HCEC 1CT (cell line): Measurements from ENCODE around the gene ZFYVE1.
"Not testable (repeated sequence)": the region's sequence is repeated elsewhere in the genome, so short reads cannot be mapped to it uniquely, and the experiment has no call there.

Experiments used
- DNase-seq: peaks from one replicate; pipeline ENCODE4 v3.0.0-alpha.2; 2017

Gene ZFYVE1

DNA sequence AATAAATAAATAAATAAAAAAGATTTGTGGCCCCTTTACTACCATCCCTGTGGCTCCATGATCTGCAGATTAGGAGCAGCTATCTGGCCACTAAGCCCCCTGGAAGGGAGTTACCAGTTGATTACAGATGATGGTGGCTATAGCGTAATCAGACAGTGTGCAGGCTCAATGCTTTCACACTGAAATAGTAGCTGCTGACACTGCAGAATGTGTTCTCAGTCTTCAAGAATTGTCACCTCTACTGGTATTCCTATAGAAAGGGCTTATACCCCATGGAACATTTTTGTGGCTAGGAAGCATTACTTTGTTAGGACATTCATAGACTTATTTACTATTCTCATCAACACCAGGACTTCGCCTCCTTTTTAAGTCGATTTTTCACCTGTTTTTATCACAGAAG lies 69.7 kb downstream of the ZFYVE1 start:
- DNase-seq, result no peak

DNA sequence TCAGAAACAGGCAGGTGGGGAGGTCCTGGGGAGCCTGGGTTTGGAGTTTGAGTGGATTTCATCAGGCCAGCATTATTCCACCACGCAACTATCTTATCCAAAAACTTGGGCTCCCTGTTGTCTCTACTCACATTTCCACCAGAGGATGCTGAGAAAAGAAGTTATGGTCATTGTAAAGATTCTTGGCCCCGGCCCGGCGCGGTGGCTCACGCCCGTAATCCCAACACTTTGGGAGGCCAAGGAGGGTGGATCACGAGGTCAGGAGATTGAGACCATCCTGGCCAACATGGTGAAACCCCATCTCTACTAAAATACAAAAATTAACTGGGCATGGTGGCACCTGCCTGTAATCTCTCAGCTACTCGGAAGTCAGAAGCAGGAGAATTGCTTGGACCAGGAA lies 70.2 kb downstream of the ZFYVE1 start:
- not testable (repeated sequence) for DNase-seq

GRCh38 chr14:72952171-72952570 lies 74.7 kb downstream of the ZFYVE1 start:
- no peak for DNase-seq

GRCh38 chr14:72948481-72949138 lies 78.3 kb downstream of the ZFYVE1 start:
- DNase-seq, result peak; percentile 41

DNA sequence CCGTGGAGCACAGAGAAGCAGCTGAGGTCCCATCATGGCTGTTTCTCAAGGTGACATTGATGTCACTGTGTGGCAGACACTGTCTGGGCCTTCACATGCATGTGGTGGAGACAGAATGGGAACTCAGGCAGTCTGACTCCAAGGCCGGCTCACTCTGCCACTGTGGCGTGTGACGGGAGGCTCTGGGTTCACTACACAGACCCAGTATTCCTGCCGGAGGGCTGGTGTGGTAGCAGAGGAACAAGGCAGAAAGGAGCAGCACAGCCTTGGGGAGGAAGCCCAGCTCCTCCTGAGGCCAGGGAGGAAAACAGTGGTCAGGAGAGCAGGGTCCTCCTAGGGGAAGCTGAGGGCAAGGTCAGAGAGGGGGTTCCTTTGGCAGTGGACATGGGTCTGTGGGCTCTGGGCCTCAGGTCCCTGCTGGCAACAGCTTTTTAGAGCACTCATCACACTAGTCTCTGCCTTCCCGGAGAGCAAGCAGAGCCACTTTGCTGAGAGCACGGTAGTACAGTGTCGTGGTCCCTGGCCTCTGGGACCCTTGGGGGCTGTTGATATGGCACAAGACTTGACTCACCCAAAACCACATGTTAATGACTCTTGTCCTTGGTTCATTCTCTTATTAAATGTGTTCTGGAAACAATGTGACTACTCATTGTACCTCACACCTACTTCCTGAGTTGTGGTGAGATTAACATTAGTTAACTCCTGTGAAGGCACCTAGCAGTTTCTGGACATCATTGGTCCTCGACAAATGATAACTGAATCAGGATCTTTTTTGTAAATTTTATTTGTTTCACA lies 79.3 kb downstream of the ZFYVE1 start:
- DNase-seq, result no peak

GRCh38 chr14:72946491-72946890 lies 80.4 kb downstream of the ZFYVE1 start:
- no peak for DNase-seq

DNA sequence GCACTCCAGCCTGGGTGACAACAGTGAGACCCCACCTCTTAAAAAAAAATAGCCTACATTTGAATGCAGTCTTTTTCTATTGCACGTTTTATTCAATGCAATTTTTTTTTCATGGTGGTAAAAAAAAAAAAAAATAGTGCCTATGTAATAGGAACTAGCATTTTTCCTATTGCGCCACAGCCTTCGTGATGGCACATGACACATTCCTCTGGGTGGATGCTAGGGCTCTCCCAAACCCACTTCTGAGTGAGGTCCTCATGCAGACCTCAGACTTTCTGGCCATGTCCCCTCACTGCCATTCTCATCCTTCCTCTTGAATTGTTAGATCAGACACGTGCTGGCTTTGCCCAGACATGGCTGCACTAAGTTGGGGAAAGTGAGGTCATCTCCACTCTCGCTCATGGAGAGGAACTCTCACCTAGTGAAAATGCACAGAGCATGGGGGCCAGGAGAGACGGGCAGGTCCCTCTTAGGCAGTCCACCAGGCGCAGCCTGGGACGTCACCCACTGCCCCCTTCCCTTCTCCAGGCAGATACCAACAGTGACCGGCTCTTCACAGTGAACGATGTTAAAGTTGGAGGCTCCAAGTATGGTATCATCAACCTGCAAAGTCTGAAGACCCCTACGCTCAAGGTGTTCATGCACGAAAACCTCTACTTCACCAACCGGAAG lies 81.4 kb downstream of the ZFYVE1 start:
- no peak for DNase-seq

DNA sequence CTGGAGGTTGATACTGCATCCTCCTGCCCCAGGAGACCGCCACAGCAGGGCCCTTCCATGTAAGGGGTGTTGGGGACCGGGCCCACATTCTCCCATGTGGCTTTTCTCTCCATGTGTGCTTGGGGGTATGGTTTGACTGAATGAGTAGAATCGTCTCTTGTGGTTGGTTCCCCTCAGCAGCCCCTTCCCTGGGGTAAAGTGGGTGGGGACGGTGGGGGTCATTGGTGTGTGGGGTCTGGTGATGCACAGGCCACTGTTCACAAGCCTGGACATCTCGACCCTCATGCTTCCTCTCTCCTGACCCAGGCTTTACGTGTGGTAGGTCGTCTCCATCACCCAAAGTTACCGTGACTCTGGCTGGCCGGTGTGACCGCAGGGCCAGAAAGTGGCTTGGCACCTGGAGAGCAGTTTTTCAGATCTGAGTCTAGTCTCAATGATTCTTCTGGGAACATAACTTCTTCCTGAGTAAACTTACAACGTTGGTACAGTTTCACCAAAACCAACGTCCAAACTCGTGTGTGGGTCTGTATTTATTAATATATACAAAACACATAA lies 83.0 kb downstream of the ZFYVE1 start:
- DNase-seq, result no peak

GRCh38 chr14:72942934-72943333 lies 84.0 kb downstream of the ZFYVE1 start:
- DNase-seq, result no peak

DNA sequence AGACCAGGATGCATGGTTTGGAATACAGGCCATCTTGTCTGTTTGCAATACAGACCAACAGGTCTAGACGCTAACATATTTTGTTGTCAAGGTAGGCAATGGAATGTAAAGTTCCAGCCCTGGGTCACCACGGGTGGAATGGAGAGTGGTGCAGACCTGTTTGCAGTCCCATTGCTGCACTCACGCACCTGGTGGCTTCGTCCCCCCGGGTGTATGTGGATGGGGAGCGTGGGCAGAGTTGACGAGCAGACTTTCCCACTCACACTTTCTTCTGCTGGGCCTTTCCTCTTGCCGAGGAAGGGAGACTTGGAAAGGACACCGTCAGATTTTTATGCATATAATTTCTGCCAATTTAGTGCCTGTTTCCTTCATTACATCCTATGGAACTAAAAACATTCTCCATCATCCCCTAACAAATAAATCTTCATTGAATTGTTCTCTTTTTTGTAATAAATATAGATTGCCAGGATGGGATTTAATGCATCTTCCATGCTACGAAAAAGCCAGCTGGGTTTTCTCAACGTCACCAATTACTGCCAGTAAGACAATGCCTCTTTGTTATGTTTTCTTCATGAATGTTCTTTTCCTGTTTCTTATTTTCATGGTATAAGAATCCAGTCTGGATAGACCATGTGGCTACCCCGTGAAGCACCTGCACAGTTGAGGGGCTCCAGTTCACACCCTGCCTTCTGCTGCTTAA lies 85.5 kb downstream of the ZFYVE1 start:
- DNase-seq, result no peak

DNA sequence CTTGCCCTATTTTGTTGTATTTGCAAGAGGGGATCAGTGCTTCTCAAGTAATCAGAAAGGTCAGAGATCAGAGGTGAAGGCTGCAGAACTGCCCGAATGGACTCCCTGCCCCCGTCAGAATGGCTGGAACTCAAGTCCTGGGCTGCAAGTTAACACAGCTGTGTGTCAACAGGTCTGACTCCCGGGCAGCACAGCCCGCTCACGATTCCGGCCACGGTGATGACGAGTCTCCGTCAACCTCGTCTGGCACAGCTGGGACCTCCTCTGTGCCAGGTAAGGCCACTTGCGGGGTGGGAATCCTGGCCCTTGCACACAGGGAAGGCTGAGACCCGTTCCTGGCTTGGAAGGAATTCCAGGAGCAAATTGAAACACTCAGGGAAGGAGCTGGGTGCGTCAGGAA lies 87.3 kb downstream of the ZFYVE1 start:
- no peak for DNase-seq

GRCh38 chr14:72932893-72933292 lies 94.0 kb downstream of the ZFYVE1 start:
- no peak for DNase-seq

DNA sequence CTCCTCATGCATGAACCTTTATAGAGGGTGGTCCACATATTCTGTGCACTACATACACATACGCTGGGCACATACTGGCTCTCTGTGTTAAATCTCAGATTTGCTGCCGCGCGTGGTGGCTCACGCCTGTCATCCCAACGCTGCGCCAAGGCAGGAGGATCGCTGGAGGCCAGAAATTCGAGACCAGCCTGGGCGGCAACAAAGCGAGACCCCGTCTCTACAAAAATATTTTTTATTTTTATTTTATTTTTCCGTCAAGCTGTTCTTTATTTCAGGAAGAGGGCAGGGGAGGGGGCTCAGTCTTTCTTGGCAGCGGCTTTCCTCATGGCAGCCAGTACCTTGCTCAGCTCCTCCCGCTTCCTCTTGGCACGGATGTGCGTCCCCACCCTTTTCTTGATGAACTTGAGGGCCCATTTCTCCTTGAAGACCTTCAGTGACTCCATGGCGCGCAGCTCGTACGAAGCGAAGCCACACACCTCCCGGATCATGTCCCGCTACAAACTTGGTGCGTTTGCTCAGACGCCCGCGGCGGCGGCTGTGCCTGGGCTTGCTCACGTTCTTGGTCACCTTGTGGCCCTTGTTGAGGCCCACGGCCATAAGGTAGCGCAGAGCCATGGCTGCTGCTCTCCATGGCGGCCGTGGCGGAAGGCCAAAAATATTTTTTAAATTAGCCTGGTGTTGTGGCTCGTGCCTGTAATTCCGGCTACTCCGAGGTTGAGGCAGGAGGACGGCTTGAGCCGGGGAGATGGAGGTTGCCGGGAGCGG lies 97.4 kb downstream of the ZFYVE1 start:
- DNase-seq, result no peak

GRCh38 chr14:72928872-72929271 lies 98.0 kb downstream of the ZFYVE1 start:
- no peak for DNase-seq

DNA sequence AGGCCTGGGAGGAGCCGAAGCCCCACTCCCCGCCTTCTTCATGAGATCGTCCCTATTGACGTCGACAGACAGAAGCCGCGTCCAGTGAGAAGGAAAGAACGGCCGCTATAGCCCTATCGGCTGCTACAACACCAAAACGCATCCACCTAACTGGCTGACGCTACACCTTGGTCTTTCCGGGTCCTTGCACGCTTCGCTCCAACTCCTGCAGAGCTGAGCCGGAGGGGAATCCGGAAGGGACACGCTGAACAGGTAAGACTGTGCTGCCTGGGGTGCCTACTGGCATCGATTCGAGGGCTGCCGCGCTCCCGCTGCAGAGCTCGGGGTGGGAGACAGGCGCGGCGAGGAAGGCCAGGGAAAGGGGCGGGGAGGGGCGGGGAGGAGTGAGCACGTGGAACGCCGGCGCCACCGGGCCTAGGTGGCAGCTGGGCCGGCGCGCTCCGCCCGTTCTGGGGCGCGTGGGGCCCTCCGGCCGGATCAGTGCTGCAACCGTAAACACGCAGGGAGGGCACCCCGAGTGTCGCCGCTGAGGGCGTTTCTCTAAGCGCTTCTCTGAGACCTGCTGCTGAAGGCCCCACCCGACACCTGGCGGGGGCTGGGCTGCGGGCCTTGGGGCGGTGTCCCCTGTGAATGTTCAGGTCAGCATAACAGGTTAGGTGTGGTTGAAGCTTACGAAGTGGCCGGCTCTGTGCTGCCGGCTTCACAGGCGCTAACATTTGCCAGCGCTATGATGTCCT lies 100.4 kb downstream of the ZFYVE1 start, which contains the start of gene DCAF4:
DCAF4 (plus strand) TSS at position 173 of the 737 bp plus-strand sequence. CDS start 11,515 bp downstream, outside the sequence.
- peak; percentile 99 for DNase-seq

GRCh38 chr14:72925815-72926291 lies 101.1 kb downstream of the ZFYVE1 start:
- no peak for DNase-seq

- no peak for DNase-seq
Measured at GRCh38 chr14:72925171-72925759, 101.6 kb downstream of the ZFYVE1 start.

- DNase-seq, result no peak
Measured at GRCh38 chr14:72924337-72924736, 102.6 kb downstream of the ZFYVE1 start.

DNA sequence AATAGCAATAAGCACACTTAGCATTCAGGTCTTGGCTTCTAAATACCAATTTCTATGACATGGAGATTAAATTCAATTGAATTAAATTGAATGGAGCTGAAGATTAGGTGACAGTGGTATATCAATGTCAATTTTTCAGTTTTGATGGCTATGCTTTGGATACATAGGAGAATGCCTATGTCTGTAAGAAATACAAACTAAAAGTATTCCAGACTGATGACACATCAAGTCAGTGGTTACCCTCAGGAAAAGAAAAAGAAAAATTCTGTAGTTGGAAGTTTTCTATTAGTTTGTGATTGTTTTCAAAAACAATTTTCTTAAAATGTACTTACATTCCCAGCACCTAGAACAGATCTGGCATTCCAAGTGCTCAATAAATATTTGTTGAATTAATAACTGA lies 105.5 kb downstream of the ZFYVE1 start:
- DNase-seq, result no peak

DNA sequence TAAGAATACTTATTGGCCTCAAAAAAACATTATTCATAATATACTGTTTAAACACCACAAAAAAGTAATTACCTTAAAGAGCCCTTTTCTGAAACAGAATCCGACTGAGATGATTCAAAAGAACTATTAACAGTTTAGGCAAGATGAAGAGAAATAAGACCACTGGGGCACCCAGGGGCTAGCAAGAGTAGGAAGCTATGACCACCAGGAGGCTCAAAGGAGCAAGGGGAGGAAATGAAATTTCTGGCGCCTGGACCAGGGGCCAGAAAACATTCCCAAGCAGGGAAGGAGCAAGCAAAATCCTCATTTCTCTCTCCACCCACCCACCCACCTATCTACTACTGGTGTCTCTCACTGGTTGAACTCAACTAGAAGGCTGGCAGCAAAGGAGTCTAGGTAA lies 106.9 kb downstream of the ZFYVE1 start:
- DNase-seq, result no peak
